NCI-H510A (cell line): ENCODE data around the gene DLX4.

Experiments used
- DNase-seq: peaks from one replicate; lab custom pipeline; 2025; lab: John Stamatoyannopoulos, UW

Gene DLX4

DNA sequence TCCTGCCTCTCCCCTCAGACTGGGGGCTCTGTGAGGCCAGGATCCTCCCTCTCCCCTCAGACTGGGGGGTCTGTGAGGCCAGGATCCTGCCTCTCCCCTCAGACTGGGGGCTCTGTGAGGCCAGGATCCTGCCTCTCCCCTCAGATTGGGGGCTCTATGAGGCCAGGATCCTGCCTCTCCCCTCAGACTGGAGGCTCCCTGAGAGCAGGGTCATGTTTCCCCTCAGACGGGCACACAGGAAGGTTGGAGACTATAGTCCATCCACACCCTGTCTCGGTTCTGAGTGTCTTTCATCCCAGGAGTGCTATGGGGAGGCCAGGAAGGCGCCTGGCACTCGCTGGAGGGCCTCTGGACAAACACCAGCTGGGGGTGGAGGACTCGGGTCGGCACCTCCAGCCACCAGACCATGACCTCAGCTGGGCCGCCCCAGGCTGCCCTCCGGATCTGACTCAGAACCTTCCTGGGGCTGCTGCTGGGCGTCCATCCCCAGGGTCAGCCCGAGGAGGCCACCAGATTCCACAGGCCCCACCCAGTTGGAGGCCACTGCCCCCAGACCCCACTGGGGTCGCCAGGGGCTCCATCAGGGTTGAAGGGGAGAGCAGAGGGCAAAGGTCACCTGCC lies 21.9 kb upstream of the DLX4 start:
- no peak for DNase-seq

DNA sequence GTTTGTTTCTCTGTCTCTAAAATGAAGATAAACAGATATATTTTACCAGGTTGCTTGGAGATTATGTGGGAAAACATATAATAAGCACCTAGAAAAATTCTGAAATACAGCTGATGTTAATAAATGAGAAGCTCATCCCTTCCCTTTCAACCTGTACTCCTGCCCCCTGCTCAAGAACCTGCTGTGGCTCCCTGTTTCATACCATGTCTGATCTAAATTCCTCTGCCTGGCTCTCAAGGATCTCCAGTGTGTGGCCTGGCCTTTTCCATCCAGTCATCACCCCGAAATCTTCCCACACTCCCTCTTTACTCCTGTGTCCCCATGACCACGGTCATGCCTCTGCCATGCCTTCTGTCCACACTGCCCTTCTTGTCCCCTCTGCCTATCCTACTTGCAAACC lies 19.4 kb upstream of the DLX4 start:
- DNase-seq = no peak

- no peak for DNase-seq
Observed at GRCh38 chr17:49951362-49952082, 17.5 kb upstream of the DLX4 start.

DNA sequence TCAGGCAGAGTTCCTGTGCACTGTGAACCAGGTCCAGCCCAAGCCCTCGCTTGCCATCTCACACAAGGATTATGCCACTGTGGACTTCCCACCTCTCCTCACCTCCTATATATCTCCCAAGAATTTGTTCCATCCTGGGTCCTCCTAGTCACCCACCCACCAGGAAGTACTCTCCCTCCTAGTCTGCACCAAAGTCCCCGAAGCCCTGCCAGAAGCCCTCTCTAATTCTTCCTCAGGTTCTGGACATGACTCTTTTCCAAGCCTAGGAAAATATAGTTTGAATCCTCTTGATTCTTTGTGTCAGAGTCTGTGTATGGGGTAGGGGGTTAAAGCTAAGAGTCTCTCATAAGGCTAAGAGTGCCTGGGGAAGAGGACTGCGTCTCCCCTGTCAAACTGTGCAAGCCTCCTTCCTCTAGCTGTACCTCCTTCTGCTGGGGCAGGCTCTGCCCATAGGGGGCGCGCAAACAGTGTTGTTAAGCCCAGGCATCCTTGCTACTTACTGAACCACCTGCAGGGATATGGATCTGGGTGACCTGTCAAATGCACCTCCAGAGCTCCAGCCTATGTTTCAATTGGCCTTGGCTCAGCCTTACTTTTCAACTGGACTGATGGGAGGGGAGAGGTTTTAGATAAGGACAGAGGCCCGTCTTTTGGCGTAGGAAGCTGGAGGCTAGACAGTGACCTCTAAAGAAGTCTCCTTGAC lies 16.6 kb upstream of the DLX4 start:
- DNase-seq = peak; percentile 60

DNA sequence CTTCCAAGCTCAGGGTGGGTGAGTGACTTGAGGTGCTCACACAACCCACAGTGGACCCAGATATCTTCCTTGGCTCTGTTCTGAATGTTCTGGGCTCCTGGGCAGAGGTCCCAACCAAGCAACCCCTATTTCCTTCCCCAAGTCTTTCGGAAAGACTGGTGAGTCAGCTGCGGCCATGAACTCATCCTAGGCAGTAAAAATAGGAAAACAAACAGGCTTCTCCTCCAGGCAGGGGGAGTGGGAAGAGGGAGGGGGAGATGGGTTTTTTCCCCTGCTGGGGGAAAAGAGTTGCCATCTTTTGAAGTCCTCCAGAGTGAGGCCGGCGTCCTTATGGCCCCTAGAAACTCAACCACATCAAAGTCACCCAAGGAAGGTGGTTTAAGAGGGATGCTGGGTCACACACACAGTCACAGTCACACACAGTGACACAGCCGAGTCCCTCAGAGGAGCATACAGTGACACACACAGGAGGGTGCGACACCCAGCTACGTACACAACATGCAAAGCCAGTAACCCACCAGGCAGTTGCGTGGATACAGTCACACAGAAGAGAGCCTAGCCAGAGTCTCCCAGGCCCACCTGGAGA lies 16.0 kb upstream of the DLX4 start:
- no peak for DNase-seq

- no peak for DNase-seq
Observed at GRCh38 chr17:49955157-49955556, 13.8 kb upstream of the DLX4 start.

GRCh38 chr17:49956780-49957179 lies 12.2 kb upstream of the DLX4 start:
- DNase-seq = no peak

DNA sequence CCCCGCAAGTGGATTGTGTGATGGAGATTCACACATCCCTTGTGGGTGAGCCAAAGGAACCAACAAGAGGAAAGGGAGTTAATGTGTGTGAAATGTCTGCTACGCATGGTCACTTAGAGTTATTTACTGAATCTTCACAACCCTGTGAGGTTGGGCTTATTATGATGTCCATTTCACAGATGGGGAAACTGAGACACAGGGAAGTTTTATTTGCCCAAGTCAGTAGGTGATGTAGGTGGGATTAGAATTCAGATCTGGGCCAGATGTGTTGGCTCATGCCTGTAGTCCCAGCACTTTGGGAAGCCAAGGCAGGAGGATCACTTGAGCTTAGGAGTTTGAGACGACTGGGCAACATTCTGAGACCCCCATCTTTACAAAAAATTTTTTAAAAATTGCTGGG lies 11.6 kb upstream of the DLX4 start:
- no peak for DNase-seq

- no peak for DNase-seq
Observed at GRCh38 chr17:49958723-49959122, 10.3 kb upstream of the DLX4 start.

DNA sequence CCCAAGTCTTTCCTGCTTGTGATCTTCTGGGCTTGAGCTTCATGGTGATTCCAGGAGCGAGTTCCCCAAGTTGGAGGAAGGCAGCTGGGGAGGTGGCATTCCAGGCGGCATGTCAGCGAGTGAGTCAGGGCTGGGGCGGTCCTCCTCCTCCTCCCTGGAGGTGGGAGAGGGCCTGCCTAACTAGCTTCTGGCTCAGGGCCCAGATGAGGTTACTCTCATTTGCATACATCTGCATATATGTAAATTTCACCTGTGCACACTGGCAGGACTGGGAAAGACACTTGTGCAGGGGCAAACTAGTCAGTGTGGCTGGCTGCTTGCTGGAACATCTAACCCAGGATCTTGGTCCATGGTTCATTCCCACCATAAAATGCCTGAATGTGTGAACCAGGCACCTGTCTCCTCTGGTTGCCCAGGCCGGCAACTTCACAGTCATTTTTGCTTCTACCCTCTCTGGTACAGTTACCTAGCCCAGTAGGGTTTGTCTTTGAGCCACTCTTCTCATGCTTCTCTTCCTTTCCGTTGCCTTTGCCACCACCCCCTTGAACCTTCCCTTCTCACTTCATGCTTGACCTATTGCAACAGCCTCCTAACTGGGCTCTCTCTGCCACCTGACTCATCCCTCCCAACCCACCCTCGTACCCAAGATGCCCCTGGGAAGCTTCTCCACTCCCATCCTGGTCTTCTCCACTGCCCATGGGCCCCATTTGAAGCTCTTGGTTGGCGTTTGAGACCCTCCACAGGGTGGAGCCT lies 9.6 kb upstream of the DLX4 start:
- DNase-seq = no peak

GRCh38 chr17:49962599-49963308 lies 6.2 kb upstream of the DLX4 start:
- no peak for DNase-seq

DNA sequence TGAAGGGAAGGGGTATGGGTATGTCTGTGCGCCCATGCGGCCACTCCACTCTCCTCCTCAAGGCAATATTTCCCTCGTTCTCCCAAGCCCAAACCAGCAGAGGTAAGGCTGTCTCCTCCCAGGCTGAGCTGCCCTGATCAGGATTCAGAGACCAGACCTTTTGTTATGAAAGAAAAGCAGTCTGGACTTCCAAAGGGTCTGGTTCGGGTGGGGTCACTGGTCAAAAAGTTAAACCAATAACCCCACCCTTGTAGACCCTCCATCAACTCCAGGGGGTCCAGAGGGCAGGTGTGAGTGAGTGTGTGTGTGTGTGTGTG lies 5.7 kb upstream of the DLX4 start:
- no peak for DNase-seq

- no peak for DNase-seq
Observed at GRCh38 chr17:49963626-49964302, 5.2 kb upstream of the DLX4 start.

- DNase-seq = no peak
Observed at GRCh38 chr17:49964303-49964768, 4.7 kb upstream of the DLX4 start.

GRCh38 chr17:49964769-49965523 lies 4.0 kb upstream of the DLX4 start:
- DNase-seq = no peak

DNA sequence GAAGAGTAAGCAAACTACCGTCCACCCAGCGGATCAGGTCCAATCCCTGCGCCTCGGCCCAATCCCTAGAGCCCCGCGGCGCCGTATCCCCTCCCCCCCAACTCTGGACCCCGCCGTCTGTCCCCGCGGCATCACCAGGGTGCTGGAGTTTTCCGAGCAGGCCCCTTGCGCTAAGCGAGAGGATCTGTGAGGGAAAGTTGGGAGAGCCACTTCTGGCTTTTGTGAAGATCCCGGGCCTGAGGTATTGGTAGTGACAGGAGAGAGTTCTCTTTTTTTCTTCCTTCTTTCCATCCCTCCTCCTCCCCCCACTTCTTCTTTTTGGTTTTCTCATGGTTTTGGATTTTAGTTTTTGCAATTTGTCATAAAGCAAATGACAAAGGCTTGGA lies 3.5 kb upstream of the DLX4 start:
- DNase-seq = no peak

- DNase-seq = no peak
Observed at GRCh38 chr17:49966767-49967166, 2.2 kb upstream of the DLX4 start.

GRCh38 chr17:49967205-49967604 lies 1.8 kb upstream of the DLX4 start:
- DNase-seq = no peak

DNA sequence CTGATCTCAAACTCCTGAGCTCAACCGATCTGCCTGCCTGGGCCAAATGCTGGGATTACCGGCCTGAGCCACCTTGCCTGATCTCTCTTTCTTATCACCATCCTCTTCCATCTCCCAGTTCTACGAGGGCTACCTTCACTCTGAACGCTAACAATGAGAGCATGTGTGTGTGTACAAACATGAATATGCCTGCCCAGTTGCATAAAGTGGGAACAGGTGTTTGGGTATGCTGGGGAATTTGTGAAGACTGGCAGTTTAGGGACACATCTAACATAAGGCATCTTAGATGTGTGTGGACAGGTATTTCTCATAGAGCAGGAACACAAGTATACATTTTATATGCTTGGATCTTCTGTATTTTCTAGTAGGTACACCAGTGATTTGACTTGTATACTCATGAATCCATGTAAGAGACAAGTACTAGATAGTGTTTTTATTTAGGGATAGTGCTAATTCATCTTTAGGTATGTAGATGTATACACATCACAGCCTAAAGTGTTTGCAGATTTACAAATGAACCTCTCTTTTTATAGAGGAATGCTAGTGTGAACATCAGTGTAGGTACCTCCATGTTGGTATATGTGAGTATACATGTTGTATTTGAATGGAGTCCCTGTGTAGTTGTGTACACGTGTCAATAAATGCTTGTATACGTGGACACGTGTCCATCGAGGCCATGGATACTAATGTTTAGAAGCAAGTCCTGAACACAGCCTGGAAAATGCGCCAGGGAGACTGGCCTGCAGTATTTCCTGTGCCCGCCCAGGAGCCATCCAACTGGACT lies 1.2 kb upstream of the DLX4 start:
- DNase-seq = no peak
